HEK293 (cell line): ENCODE measurements around the gene TTC33.
"Not testable (repeated sequence)": the region's sequence is repeated elsewhere in the genome, so short reads cannot be mapped to it uniquely, and the experiment has no call there.

Experiments used
- CTCF ChIA-PET: fragments of 350-600 bp; formaldehyde crosslinking; extraction: SDS; loops from one replicate; lab custom pipeline; 2021; ENCODE audit warnings: antibody characterized with exemption; lab: Yijun Ruan, JAX
- POLR2A ChIA-PET: fragments of 300-600 bp; formaldehyde crosslinking; extraction: SDS; loops from one replicate; lab custom pipeline; 2020; ENCODE audit warnings: antibody characterized with exemption, inconsistent platforms; lab: Yijun Ruan, JAX
- H3K27ac ChIP-seq: fragments of 200-500 bp; sonication (Bioruptor generic); 2 replicates; pipeline ENCODE4 v1.5.1; 2014; ENCODE audit warnings: low read depth, low read length, control low read depth, inconsistent platforms; ENCODE audit errors: extremely low read depth
- H3K36me3 ChIP-seq, 2 experiments: fragments of 200-500 bp in 1 of 2; sonication (Bioruptor generic) in 1 of 2; 1 replicate in 1 of 2; 2 replicates in 1 of 2; pipeline ENCODE4 v1.5.1; 2014 to 2017; ENCODE audit warnings: inconsistent platforms in 2 of 2, low read length in 2 of 2; ENCODE audit not compliant: control insufficient read depth in 2 of 2, insufficient read depth in 1 of 2
- H3K4me1 ChIP-seq: fragments of 200-500 bp; sonication (Bioruptor generic); 2 replicates; pipeline ENCODE4 v1.5.1; 2014; ENCODE audit warnings: mild to moderate bottlenecking, low read length, inconsistent platforms; ENCODE audit not compliant: control insufficient read depth, insufficient read depth
- H3K4me3 ChIP-seq: 2 replicates; pipeline ENCODE4 v1.5.1; 2011; ENCODE audit warnings: low read depth, mild to moderate bottlenecking, control low read depth, low read length, moderate library complexity
- H3K9me3 ChIP-seq: fragments of 200-500 bp; sonication (Bioruptor generic); 2 replicates; pipeline ENCODE4 v1.5.1; 2014; ENCODE audit warnings: low read depth, low read length, inconsistent platforms; ENCODE audit not compliant: control insufficient read depth, insufficient read depth
- FEZF1 ChIP-seq: fragments of 450-650 bp; formaldehyde crosslinking; IDR thresholded peaks from 2 replicates; pipeline ENCODE4 v1.5.1; 2016; ENCODE audit warnings: missing biosample characterization, missing genetic modification characterization
- GLIS1 ChIP-seq: fragments of 450-650 bp; formaldehyde crosslinking; IDR thresholded peaks from 2 replicates; pipeline ENCODE4 v1.5.1; 2016; ENCODE audit warnings: missing biosample characterization, missing genetic modification characterization
- OSR2 ChIP-seq: fragments of 450-650 bp; formaldehyde crosslinking; IDR thresholded peaks from 2 replicates; pipeline ENCODE4 v1.5.1; 2016; ENCODE audit warnings: missing biosample characterization, missing genetic modification characterization
- OVOL3 ChIP-seq: fragments of 450-650 bp; formaldehyde crosslinking; IDR thresholded peaks from 2 replicates; pipeline ENCODE4 v1.5.1; 2016; ENCODE audit warnings: missing biosample characterization, missing genetic modification characterization
- SCRT1 ChIP-seq: fragments of 450-650 bp; formaldehyde crosslinking; IDR thresholded peaks from 2 replicates; pipeline ENCODE4 v1.5.1; 2016; ENCODE audit warnings: missing biosample characterization, missing genetic modification characterization, borderline replicate concordance
- YY1 ChIP-seq: fragments of 450-650 bp; formaldehyde crosslinking; IDR thresholded peaks from 2 replicates; pipeline ENCODE4 v1.5.1; 2018; ENCODE audit warnings: missing biosample characterization, missing genetic modification characterization
- ZBTB17 ChIP-seq: fragments of 450-650 bp; formaldehyde crosslinking; IDR thresholded peaks from 2 replicates; pipeline ENCODE4 v1.5.1; 2016; ENCODE audit warnings: missing biosample characterization, missing genetic modification characterization
- ZNF146 ChIP-seq: fragments of 450-650 bp; formaldehyde crosslinking; IDR thresholded peaks from 2 replicates; pipeline ENCODE4 v1.5.1; 2016; ENCODE audit warnings: missing biosample characterization, missing genetic modification characterization
- ZNF202 ChIP-seq: fragments of 450-650 bp; formaldehyde crosslinking; IDR thresholded peaks from 2 replicates; pipeline ENCODE4 v1.5.1; 2016; ENCODE audit warnings: missing biosample characterization, missing genetic modification characterization, borderline replicate concordance
- ZNF341 ChIP-seq: fragments of 450-650 bp; formaldehyde crosslinking; IDR thresholded peaks from 2 replicates; pipeline ENCODE4; 2016; ENCODE audit warnings: low read depth, missing biosample characterization, missing genetic modification characterization
- ZNF623 ChIP-seq: fragments of 450-650 bp; formaldehyde crosslinking; IDR thresholded peaks from 2 replicates; pipeline ENCODE4 v1.5.1; 2016; ENCODE audit warnings: missing biosample characterization, missing genetic modification characterization
- ZNF785 ChIP-seq: fragments of 450-650 bp; formaldehyde crosslinking; IDR thresholded peaks from 2 replicates; pipeline ENCODE4 v1.5.1; 2016; ENCODE audit warnings: missing biosample characterization, missing genetic modification characterization
- ZNF843 ChIP-seq: fragments of 450-650 bp; formaldehyde crosslinking; IDR thresholded peaks from 2 replicates; pipeline ENCODE4 v1.5.1; 2016; ENCODE audit warnings: missing biosample characterization, missing genetic modification characterization
- ZXDB ChIP-seq: fragments of 450-650 bp; formaldehyde crosslinking; IDR thresholded peaks from 2 replicates; pipeline ENCODE4 v1.5.1; 2016; ENCODE audit warnings: missing biosample characterization, missing genetic modification characterization
- TF ChIP-seq, protein P1 (sequence below): fragments of 450-650 bp; formaldehyde crosslinking; IDR thresholded peaks from 2 replicates; pipeline ENCODE4 v1.5.1; 2016; ENCODE audit warnings: missing biosample characterization, missing genetic modification characterization
- TF ChIP-seq, protein P2 (sequence below): fragments of 450-650 bp; formaldehyde crosslinking; IDR thresholded peaks from 2 replicates; pipeline ENCODE4 v1.5.1; 2016; ENCODE audit warnings: missing biosample characterization, missing genetic modification characterization, borderline replicate concordance
- TF ChIP-seq, protein P3 (sequence below): fragments of 450-650 bp; formaldehyde crosslinking; IDR thresholded peaks from 2 replicates; pipeline ENCODE4 v1.5.1; 2016; ENCODE audit warnings: missing biosample characterization, missing genetic modification characterization
- TF ChIP-seq, protein P4 (sequence below): fragments of 450-650 bp; formaldehyde crosslinking; IDR thresholded peaks from 2 replicates; pipeline ENCODE4 v1.5.1; 2017; ENCODE audit warnings: missing biosample characterization, missing genetic modification characterization
- TF ChIP-seq, protein P5 (sequence below): fragments of 450-650 bp; formaldehyde crosslinking; IDR thresholded peaks from 2 replicates; pipeline ENCODE4 v1.5.1; 2016; ENCODE audit warnings: missing biosample characterization, missing genetic modification characterization
- TF ChIP-seq, protein P6 (sequence below): fragments of 450-650 bp; formaldehyde crosslinking; IDR thresholded peaks from 2 replicates; pipeline ENCODE4 v1.5.1; 2017; ENCODE audit warnings: missing biosample characterization, missing genetic modification characterization

Gene TTC33

DNA sequence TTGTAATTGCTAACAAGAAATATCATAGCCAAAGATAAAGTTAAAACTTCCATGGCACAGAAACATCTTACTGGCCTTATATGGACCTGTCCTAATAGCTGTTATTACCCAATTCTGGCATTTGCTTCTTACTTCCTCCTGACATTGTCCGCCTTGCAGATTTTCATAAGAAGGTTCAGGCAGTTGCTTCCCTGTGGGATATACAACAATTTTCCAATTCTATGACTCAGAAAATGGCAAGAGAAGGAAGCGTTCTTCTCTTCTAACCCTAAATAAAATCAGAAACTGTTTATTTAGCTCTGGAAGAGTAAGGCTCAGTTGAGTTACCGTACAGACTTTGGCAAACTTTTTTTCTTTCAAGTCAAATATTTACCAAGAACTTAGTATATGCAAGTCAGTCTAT lies 40.7 kb upstream of the TTC33 start (continued):
- no peak for TF ChIP-seq YY1
- TF ChIP-seq ZNF785 = no peak
- TF ChIP-seq, protein P1, sequence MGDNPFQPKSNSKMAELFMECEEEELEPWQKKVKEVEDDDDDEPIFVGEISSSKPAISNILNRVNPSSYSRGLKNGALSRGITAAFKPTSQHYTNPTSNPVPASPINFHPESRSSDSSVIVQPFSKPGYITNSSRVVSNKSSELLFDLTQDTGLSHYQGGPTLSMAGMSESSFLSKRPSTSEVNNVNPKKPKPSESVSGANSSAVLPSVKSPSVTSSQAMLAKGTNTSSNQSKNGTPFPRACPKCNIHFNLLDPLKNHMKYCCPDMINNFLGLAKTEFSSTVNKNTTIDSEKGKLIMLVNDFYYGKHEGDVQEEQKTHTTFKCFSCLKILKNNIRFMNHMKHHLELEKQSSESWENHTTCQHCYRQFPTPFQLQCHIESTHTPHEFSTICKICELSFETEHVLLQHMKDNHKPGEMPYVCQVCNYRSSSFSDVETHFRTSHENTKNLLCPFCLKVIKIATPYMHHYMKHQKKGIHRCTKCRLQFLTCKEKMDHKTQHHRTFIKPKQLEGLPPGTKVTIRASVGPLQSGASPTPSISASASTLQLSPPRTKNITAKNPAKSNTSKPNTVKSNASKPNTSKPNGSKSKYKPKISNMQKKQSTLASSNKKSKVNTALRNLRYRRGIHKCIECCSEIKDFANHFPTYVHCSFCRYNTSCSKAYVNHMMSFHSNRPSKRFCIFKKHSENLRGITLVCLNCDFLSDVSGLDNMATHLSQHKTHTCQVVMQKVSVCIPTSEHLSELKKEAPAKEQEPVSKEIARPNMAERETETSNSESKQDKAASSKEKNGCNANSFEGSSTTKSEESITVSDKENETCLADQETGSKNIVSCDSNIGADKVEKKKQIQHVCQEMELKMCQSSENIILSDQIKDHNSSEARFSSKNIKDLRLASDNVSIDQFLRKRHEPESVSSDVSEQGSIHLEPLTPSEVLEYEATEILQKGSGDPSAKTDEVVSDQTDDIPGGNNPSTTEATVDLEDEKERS (tag by site-specific recombination) = no peak
- no peak for TF ChIP-seq ZNF202 (tag by site-specific recombination)
- TF ChIP-seq ZBTB17 = no peak
- TF ChIP-seq, protein P2, sequence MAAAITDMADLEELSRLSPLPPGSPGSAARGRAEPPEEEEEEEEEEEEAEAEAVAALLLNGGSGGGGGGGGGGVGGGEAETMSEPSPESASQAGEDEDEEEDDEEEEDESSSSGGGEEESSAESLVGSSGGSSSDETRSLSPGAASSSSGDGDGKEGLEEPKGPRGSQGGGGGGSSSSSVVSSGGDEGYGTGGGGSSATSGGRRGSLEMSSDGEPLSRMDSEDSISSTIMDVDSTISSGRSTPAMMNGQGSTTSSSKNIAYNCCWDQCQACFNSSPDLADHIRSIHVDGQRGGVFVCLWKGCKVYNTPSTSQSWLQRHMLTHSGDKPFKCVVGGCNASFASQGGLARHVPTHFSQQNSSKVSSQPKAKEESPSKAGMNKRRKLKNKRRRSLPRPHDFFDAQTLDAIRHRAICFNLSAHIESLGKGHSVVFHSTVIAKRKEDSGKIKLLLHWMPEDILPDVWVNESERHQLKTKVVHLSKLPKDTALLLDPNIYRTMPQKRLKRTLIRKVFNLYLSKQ (tag by site-specific recombination) = no peak
- no peak for TF ChIP-seq ZNF623 (tag by site-specific recombination)

DNA sequence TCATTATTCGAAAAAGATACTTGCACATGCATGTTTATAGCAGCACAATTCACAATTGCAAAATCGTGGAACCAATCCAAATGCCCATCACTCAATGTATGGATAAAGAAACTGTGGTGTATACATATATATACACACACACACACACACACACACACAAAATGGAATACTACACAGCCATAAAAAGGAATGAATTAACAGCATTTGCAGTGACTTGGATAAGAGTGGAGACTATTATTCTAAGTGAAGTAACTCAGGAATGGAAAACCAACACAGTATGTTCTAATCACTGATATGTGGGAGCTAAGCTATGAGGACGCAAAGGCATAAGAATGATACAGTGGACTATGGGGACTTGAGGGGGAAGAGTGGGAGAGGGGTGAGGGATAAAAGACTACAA lies 39.1 kb upstream of the TTC33 start:
- H3K9me3 ChIP-seq, POLR2A ChIA-PET: not testable (repeated sequence)
- CTCF ChIA-PET = interaction anchor here (0.6 kb wide), 1 partner anchor 106 kb away, joined by 3 read pairs; no protein-coding TSS in a partner anchor
- peak; percentile 99 for TF ChIP-seq ZNF146 (tag by site-specific recombination)
- TF ChIP-seq, protein P3, sequence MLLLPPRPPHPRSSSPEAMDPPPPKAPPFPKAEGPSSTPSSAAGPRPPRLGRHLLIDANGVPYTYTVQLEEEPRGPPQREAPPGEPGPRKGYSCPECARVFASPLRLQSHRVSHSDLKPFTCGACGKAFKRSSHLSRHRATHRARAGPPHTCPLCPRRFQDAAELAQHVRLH (tag by site-specific recombination) = peak; percentile 74
- TF ChIP-seq, protein P4, sequence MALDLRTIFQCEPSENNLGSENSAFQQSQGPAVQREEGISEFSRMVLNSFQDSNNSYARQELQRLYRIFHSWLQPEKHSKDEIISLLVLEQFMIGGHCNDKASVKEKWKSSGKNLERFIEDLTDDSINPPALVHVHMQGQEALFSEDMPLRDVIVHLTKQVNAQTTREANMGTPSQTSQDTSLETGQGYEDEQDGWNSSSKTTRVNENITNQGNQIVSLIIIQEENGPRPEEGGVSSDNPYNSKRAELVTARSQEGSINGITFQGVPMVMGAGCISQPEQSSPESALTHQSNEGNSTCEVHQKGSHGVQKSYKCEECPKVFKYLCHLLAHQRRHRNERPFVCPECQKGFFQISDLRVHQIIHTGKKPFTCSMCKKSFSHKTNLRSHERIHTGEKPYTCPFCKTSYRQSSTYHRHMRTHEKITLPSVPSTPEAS (tag by site-specific recombination) = peak; percentile 88
- TF ChIP-seq, all 188 proteins: peak for 3; not testable (repeated sequence) for 185
- H3K4me3 ChIP-seq, H3K36me3 ChIP-seq, H3K27ac ChIP-seq: not testable (repeated sequence)
- H3K4me1 ChIP-seq = peaks cover 28% of the 10 kb centered on the region

DNA sequence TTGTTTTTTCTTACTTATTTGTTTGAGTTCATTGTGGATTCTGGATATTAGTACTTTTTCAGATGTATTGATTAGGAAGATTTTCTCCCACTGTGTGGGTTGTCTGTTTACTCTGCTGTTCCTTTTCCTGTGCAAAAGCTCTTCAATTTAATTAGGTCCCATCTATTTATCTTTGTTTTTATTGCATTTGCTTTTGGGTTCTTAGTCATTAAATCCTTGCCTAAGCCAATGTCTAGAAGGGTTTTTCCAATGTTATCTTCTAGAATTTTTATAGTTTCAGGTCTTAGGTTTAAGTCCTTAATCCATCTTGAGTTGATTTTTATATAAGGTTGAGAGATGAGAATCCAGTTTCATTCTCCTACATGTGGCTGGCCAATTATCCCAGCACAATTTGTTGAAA lies 38.6 kb upstream of the TTC33 start:
- CTCF ChIA-PET = interaction anchor here (0.6 kb wide), 1 partner anchor 105 kb away, joined by 3 read pairs; no protein-coding TSS in a partner anchor
- H3K36me3 ChIP-seq, H3K9me3 ChIP-seq, H3K27ac ChIP-seq, H3K4me3 ChIP-seq, POLR2A ChIA-PET: not testable (repeated sequence)
- peaks cover 25% of the 10 kb centered on the region for H3K4me1 ChIP-seq
- peak; percentile 38 for TF ChIP-seq GLIS1 (tag by site-specific recombination)
- TF ChIP-seq, protein P5, sequence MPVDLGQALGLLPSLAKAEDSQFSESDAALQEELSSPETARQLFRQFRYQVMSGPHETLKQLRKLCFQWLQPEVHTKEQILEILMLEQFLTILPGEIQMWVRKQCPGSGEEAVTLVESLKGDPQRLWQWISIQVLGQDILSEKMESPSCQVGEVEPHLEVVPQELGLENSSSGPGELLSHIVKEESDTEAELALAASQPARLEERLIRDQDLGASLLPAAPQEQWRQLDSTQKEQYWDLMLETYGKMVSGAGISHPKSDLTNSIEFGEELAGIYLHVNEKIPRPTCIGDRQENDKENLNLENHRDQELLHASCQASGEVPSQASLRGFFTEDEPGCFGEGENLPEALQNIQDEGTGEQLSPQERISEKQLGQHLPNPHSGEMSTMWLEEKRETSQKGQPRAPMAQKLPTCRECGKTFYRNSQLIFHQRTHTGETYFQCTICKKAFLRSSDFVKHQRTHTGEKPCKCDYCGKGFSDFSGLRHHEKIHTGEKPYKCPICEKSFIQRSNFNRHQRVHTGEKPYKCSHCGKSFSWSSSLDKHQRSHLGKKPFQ (tag by site-specific recombination) = peak; percentile 67
- peak; percentile 87 for TF ChIP-seq FEZF1 (tag by site-specific recombination)
- TF ChIP-seq, protein P3 (tag by site-specific recombination) = peak; percentile 50; the same call in 1 of the 2 replicates
- TF ChIP-seq, protein P6, sequence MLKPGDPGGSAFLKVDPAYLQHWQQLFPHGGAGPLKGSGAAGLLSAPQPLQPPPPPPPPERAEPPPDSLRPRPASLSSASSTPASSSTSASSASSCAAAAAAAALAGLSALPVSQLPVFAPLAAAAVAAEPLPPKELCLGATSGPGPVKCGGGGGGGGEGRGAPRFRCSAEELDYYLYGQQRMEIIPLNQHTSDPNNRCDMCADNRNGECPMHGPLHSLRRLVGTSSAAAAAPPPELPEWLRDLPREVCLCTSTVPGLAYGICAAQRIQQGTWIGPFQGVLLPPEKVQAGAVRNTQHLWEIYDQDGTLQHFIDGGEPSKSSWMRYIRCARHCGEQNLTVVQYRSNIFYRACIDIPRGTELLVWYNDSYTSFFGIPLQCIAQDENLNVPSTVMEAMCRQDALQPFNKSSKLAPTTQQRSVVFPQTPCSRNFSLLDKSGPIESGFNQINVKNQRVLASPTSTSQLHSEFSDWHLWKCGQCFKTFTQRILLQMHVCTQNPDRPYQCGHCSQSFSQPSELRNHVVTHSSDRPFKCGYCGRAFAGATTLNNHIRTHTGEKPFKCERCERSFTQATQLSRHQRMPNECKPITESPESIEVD (tag by site-specific recombination) = peak; percentile 90
- TF ChIP-seq ZNF843 (tag by site-specific recombination) = peak; percentile 90
- TF ChIP-seq ZXDB (tag by site-specific recombination) = peak; percentile 75
- 0 out of 2 replicates have a peak, but pooled peaks have one; percentile 47 for TF ChIP-seq OVOL3 (tag by site-specific recombination)
- TF ChIP-seq OSR2 (tag by site-specific recombination) = peak; percentile 42; the same call in 1 of the 2 replicates
- peak; percentile 75 for TF ChIP-seq ZNF341
- TF ChIP-seq SCRT1 (tag by site-specific recombination) = 0 out of 2 replicates have a peak, but pooled peaks have one; percentile 12
